OCI-LY1 (cell line): Measurements from ENCODE around the gene MACROD2.

ENCODE experiments used
- H2AFZ ChIP-seq: fragments of 200-600 bp; sonication (generic), shearing (Covaris generic); 2 replicates; pipeline ENCODE4 v1.6.0; 2014; ENCODE audit warnings: antibody characterized with exemption, mild to moderate bottlenecking, low read length
- H3F3A ChIP-seq: fragments of 200-600 bp; sonication (generic), shearing (Covaris generic); 2 replicates; pipeline ENCODE4 v1.6.0; 2014; ENCODE audit warnings: mild to moderate bottlenecking, antibody characterized with exemption, low read length, moderate library complexity; ENCODE audit not compliant: insufficient read depth
- H3K27ac ChIP-seq: fragments of 200-600 bp; sonication (generic); 2 replicates; pipeline ENCODE4 v1.5.1; 2014; ENCODE audit warnings: low read length, mixed run types, mild to moderate bottlenecking, low read depth; ENCODE audit not compliant: poor library complexity, severe bottlenecking
- H3K27me3 ChIP-seq: fragments of 200-600 bp; sonication (generic); 2 replicates; pipeline ENCODE4 v1.6.0; 2014; ENCODE audit warnings: antibody characterized with exemption, mild to moderate bottlenecking, low read length, moderate library complexity; ENCODE audit not compliant: insufficient read depth
- H3K36me3 ChIP-seq: fragments of 200-600 bp; sonication (generic); 2 replicates; pipeline ENCODE4 v1.6.1; 2014; ENCODE audit warnings: mild to moderate bottlenecking, antibody characterized with exemption, low read length, moderate library complexity, mixed read lengths; ENCODE audit not compliant: insufficient read depth
- H3K4me1 ChIP-seq: fragments of 200-600 bp; sonication (generic); 2 replicates; pipeline ENCODE4 v1.5.1; 2014; ENCODE audit warnings: mild to moderate bottlenecking, low read length, moderate library complexity; ENCODE audit not compliant: insufficient read depth, severe bottlenecking
- H3K4me2 ChIP-seq: fragments of 200-600 bp; sonication (generic), shearing (Covaris generic); 2 replicates; pipeline ENCODE4 v1.6.1; 2014; ENCODE audit warnings: low read length
- H3K4me3 ChIP-seq: fragments of 200-600 bp; sonication (generic); 2 replicates; pipeline ENCODE4 v1.5.1; 2014; ENCODE audit warnings: low read length, low read depth, mild to moderate bottlenecking, mixed read lengths; ENCODE audit not compliant: poor library complexity, severe bottlenecking
- H3K79me2 ChIP-seq: fragments of 200-600 bp; shearing (Covaris generic); 2 replicates; pipeline ENCODE4 v1.6.1; 2016; ENCODE audit warnings: mixed run types, low read length, mixed read lengths; ENCODE audit not compliant: insufficient read depth
- H3K9ac ChIP-seq: fragments of 200-600 bp; sonication (generic), shearing (Covaris generic); 2 replicates; pipeline ENCODE4 v1.6.1; 2014; ENCODE audit warnings: mild to moderate bottlenecking, low read length, mixed read lengths
- H3K9me2 ChIP-seq: fragments of 200-600 bp; sonication (generic), shearing (Covaris generic); 2 replicates; pipeline ENCODE4 v1.6.1; 2014; ENCODE audit warnings: low read depth, mild to moderate bottlenecking, low read length, mixed read lengths
- H3K9me3 ChIP-seq: fragments of 200-600 bp; shearing (Covaris generic); 2 replicates; pipeline ENCODE4 v1.6.1; 2014; ENCODE audit warnings: low read length, mixed read lengths
- H4K20me1 ChIP-seq: fragments of 200-600 bp; sonication (generic), shearing (Covaris generic); 2 replicates; pipeline ENCODE4 v1.6.0; 2016; ENCODE audit warnings: mild to moderate bottlenecking, low read length; ENCODE audit not compliant: insufficient read depth
- EZH2 ChIP-seq: fragments of 200-600 bp; sonication (generic), shearing (Covaris generic); IDR thresholded peaks from 2 replicates; pipeline ENCODE4 v1.8.0; 2017; ENCODE audit warnings: borderline replicate concordance, mixed run types, mild to moderate bottlenecking, antibody characterized with exemption, low read length, moderate library complexity, mixed read lengths
- TF ChIP-seq, protein P1 (sequence below): fragments of 200-600 bp; sonication (generic), shearing (Covaris generic); IDR thresholded peaks from 2 replicates; pipeline ENCODE4 v1.5.1; 2017; ENCODE audit warnings: mild to moderate bottlenecking, antibody characterized with exemption, low read length, moderate library complexity, mixed read lengths

Gene MACROD2

DNA sequence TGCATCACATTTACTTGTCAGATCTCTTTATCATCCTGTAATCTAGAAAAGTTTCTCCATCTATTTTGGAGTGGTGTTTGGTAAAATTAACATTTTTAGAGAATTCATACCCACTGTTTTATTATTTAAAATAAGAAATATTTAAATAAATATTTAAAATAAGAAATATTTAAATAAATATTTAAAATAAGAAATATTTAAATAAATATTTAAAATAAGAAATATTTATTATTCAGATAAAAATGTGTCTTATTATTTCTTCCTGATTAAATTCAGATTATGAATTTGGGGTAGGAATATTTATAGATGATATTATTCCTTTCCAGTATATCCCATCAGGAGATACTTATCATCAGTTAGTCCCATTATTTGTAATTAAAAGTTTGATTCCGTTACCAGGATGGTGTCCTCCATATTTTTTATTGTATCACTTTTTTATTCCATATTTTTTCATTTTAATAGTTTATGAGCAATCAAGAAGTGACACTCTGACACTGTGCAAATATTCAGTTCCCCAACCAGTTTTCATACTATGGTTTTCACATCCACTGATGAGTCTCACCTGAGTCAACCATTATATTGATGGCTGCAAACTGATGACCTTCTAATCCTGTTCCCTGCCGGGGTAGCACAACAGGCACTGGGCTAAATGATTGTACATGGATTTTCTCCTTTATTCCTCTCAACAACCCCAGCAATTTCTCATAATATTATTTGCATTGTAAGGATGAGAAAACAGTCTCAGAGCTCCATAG, 1555.0 kb downstream of the MACROD2 start:
- no peaks in the 10 kb centered on the region for H3K9me3 ChIP-seq
- no peak overlapping the region for H3K4me3 ChIP-seq
- no peak overlapping the region for H3K4me2 ChIP-seq
- H3K9ac ChIP-seq, result no peak overlapping the region
- no peaks in the 10 kb centered on the region for H3K4me1 ChIP-seq
- H3K27ac ChIP-seq, result no peak overlapping the region
- no peaks in the 10 kb centered on the region for H3F3A ChIP-seq
- H4K20me1 ChIP-seq, result no peaks in the 10 kb centered on the region
- H2AFZ ChIP-seq, result no peak overlapping the region
- TF ChIP-seq EZH2, result no peak
- TF ChIP-seq, protein P1, sequence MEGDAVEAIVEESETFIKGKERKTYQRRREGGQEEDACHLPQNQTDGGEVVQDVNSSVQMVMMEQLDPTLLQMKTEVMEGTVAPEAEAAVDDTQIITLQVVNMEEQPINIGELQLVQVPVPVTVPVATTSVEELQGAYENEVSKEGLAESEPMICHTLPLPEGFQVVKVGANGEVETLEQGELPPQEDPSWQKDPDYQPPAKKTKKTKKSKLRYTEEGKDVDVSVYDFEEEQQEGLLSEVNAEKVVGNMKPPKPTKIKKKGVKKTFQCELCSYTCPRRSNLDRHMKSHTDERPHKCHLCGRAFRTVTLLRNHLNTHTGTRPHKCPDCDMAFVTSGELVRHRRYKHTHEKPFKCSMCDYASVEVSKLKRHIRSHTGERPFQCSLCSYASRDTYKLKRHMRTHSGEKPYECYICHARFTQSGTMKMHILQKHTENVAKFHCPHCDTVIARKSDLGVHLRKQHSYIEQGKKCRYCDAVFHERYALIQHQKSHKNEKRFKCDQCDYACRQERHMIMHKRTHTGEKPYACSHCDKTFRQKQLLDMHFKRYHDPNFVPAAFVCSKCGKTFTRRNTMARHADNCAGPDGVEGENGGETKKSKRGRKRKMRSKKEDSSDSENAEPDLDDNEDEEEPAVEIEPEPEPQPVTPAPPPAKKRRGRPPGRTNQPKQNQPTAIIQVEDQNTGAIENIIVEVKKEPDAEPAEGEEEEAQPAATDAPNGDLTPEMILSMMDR, result no peak
- H3K79me2 ChIP-seq, result no peaks in the 10 kb centered on the region
- H3K9me2 ChIP-seq, result no peaks in the 10 kb centered on the region
- H3K36me3 ChIP-seq, result no peaks in the 10 kb centered on the region
- H3K27me3 ChIP-seq, result no peaks in the 10 kb centered on the region

GRCh38 chr20:15555913-15556312, 1560.6 kb downstream of the MACROD2 start:
- H3K27me3 ChIP-seq, result no peaks in the 10 kb centered on the region
- no peaks in the 10 kb centered on the region for H3K9me3 ChIP-seq
- TF ChIP-seq, protein P1, result no peak
- TF ChIP-seq EZH2, result no peak
- H3K4me3 ChIP-seq, result no peak overlapping the region
- H4K20me1 ChIP-seq, result no peaks in the 10 kb centered on the region
- H3K4me2 ChIP-seq, result no peak overlapping the region
- H3K4me1 ChIP-seq, result no peaks in the 10 kb centered on the region
- no peaks in the 10 kb centered on the region for H3F3A ChIP-seq
- H3K9ac ChIP-seq, result no peak overlapping the region
- no peaks in the 10 kb centered on the region for H3K36me3 ChIP-seq
- no peaks in the 10 kb centered on the region for H3K9me2 ChIP-seq
- H3K79me2 ChIP-seq, result no peaks in the 10 kb centered on the region
- no peak overlapping the region for H3K27ac ChIP-seq
- no peak overlapping the region for H2AFZ ChIP-seq

GRCh38 chr20:15556869-15557268, 1561.6 kb downstream of the MACROD2 start:
- Histone ChIP-seq H3K4me3 (no peak overlapping the region), H3K79me2 (no peaks in the 10 kb centered on the region), H4K20me1 (no peaks in the 10 kb centered on the region), H3K9me2 (no peaks in the 10 kb centered on the region), H3K9ac (no peak overlapping the region), H3K4me2 (no peak overlapping the region), H3K27ac (no peak overlapping the region), H2AFZ (no peak overlapping the region), H3K27me3 (no peaks in the 10 kb centered on the region), H3K36me3 (no peaks in the 10 kb centered on the region), H3F3A (no peaks in the 10 kb centered on the region), H3K4me1 (no peaks in the 10 kb centered on the region), H3K9me3 (no peaks in the 10 kb centered on the region)
- TF ChIP-seq EZH2, result no peak
- TF ChIP-seq, protein P1, result no peak
